GM18870 (cell line): Measurements from ENCODE around the gene CTNNA2.
"Not testable (repeated sequence)": the region's sequence is repeated elsewhere in the genome, so short reads cannot be mapped to it uniquely, and the experiment has no call there.

Source experiments
- ATAC-seq: cut with Tn5 transposase; IDR thresholded peaks from one replicate; pipeline ENCODE4 v1.9.1; 2021; ENCODE audit warnings: moderate library complexity; ENCODE audit not compliant: unreplicated experiment

Gene CTNNA2

GRCh38 chr2:80070587-80070986 lies 557.7 kb downstream of the CTNNA2 start:
- ATAC-seq: no peak

GRCh38 chr2:80071941-80072340 lies 559.1 kb downstream of the CTNNA2 start:
- no peak for ATAC-seq

GRCh38 chr2:80073134-80073561 lies 560.3 kb downstream of the CTNNA2 start:
- ATAC-seq: peak; percentile 79

GRCh38 chr2:80074321-80075070 lies 561.6 kb downstream of the CTNNA2 start:
- ATAC-seq: no peak

GRCh38 chr2:80075719-80076118 lies 562.9 kb downstream of the CTNNA2 start:
- no peak for ATAC-seq

GRCh38 chr2:80078290-80079036 lies 565.6 kb downstream of the CTNNA2 start:
- ATAC-seq: no peak

- ATAC-seq: no peak
These were observed 568.1 kb downstream of the CTNNA2 start for GRCh38 chr2:80080957-80081356.

- no peak for ATAC-seq
These were observed 574.0 kb downstream of the CTNNA2 start for GRCh38 chr2:80086831-80087230.

GRCh38 chr2:80091237-80091636 lies 578.4 kb downstream of the CTNNA2 start:
- no peak for ATAC-seq

- no peak for ATAC-seq
These were observed 579.6 kb downstream of the CTNNA2 start for GRCh38 chr2:80092474-80092873.

GRCh38 chr2:80098503-80098902 lies 585.7 kb downstream of the CTNNA2 start:
- ATAC-seq: not testable (repeated sequence)

GRCh38 chr2:80102026-80102425 lies 589.2 kb downstream of the CTNNA2 start:
- no peak for ATAC-seq

GRCh38 chr2:80105015-80105640 lies 592.3 kb downstream of the CTNNA2 start:
- ATAC-seq: no peak

- no peak for ATAC-seq
These were observed 598.3 kb downstream of the CTNNA2 start for GRCh38 chr2:80111185-80111584.

GRCh38 chr2:80112790-80113189 lies 599.9 kb downstream of the CTNNA2 start:
- no peak for ATAC-seq

GRCh38 chr2:80113399-80113798 lies 600.5 kb downstream of the CTNNA2 start:
- ATAC-seq: no peak

GRCh38 chr2:80114812-80115211 lies 602.0 kb downstream of the CTNNA2 start:
- no peak for ATAC-seq

GRCh38 chr2:80117401-80117800 lies 604.5 kb downstream of the CTNNA2 start:
- ATAC-seq: no peak

- ATAC-seq: no peak
These were observed 608.0 kb downstream of the CTNNA2 start for GRCh38 chr2:80120866-80121265.

- ATAC-seq: no peak
These were observed 609.8 kb downstream of the CTNNA2 start for GRCh38 chr2:80122675-80123074.

GRCh38 chr2:80126596-80127189 lies 613.8 kb downstream of the CTNNA2 start:
- ATAC-seq: no peak
